ENCODE results near the gene SRGN. TPM values are rescaled to one million over a fixed set of nuclear protein-coding genes. Genes with fewer than 3 reads are reported as not detected.

Gene SRGN
- total RNA-seq, 1 experiment from 2014 or later, result not detected

DNA sequence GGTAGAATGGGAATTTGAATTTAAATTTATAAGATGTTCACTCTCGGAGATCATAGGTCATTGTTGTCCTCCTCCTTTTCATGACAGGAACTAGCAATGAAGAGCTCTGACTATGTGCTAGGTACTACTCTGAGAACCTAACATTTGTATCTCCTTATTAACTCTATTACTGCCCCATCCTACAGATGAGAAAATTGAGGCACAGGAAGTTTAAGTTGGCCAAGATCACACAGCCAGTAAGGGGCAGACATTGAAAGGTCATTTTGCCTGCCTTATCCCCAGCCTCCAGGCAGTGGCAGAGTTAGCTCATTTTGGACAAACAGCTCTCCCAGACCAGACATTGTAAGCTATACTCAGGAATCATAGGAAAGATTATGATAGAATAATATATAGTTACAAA is 6.0 kb downstream of the SRGN start:
- TF ChIP-seq, protein P1, sequence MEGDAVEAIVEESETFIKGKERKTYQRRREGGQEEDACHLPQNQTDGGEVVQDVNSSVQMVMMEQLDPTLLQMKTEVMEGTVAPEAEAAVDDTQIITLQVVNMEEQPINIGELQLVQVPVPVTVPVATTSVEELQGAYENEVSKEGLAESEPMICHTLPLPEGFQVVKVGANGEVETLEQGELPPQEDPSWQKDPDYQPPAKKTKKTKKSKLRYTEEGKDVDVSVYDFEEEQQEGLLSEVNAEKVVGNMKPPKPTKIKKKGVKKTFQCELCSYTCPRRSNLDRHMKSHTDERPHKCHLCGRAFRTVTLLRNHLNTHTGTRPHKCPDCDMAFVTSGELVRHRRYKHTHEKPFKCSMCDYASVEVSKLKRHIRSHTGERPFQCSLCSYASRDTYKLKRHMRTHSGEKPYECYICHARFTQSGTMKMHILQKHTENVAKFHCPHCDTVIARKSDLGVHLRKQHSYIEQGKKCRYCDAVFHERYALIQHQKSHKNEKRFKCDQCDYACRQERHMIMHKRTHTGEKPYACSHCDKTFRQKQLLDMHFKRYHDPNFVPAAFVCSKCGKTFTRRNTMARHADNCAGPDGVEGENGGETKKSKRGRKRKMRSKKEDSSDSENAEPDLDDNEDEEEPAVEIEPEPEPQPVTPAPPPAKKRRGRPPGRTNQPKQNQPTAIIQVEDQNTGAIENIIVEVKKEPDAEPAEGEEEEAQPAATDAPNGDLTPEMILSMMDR (IDR thresholded peaks at IDR 0.05; ENCODE audit: insufficient read depth in 1 of 2, low read depth in 1 of 2, low read length in 1 of 2, severe bottlenecking in 1 of 2, unreplicated experiment in 1 of 2), result peak in 1 of 2 experiments; percentile 54
- H3K27me3 ChIP-seq (replicated peaks; ENCODE audit: control insufficient read depth, insufficient read depth, low read length), result no peaks in the 10 kb centered on the region
- peaks cover 12% of the 10 kb centered on the region for H3K27me3 Mint-ChIP-seq (ENCODE audit: insufficient read depth, unreplicated experiment)
- H3K4me3 ChIP-seq (ENCODE audit: low read depth, low read length), result no peak overlapping the region
- no peak overlapping the region for H3K4me3 Mint-ChIP-seq (ENCODE audit: unreplicated experiment)
- H3K9me3 Mint-ChIP-seq (ENCODE audit: unreplicated experiment), result no peaks in the 10 kb centered on the region
- no peaks in the 10 kb centered on the region for H3K9me3 ChIP-seq
- peak in 1 of 2 experiments; percentile 53 for DNase-seq
- H3K4me1 ChIP-seq, result no peaks in the 10 kb centered on the region
- peaks cover 7% of the 10 kb centered on the region for H3K4me1 Mint-ChIP-seq (ENCODE audit: low read depth, unreplicated experiment)
- ChIA-PET POLR2A (interaction anchor here (0.7 kb wide), 1 partner anchor 124 kb away, joined by 3 read pairs; no protein-coding TSS in a partner anchor), CTCF (interaction anchor here (0.5 to 2.8 kb wide), 10 partner anchors 29 to 352 kb away, joined by 3 to 19 read pairs (median 4); no protein-coding TSS in a partner anchor)
- no peaks in the 10 kb centered on the region for H3K36me3 ChIP-seq (ENCODE audit: control insufficient read depth, insufficient read depth, low read length)
- intact Hi-C loops (cut with micrococcal nuclease; ENCODE audit: unreplicated experiment), result loop anchor here (1.0 to 2.0 kb wide), 10 partner anchors 29 to 298 kb away; partner anchors contain the start of genes DDX21, DDX50 and KIFBP
- no peak overlapping the region for H3K27ac Mint-ChIP-seq (ENCODE audit: unreplicated experiment)
- H3K36me3 Mint-ChIP-seq (ENCODE audit: insufficient read depth, unreplicated experiment), result no peaks in the 10 kb centered on the region
- BruUV-seq (replicated peaks), result no TSS peak

DNA sequence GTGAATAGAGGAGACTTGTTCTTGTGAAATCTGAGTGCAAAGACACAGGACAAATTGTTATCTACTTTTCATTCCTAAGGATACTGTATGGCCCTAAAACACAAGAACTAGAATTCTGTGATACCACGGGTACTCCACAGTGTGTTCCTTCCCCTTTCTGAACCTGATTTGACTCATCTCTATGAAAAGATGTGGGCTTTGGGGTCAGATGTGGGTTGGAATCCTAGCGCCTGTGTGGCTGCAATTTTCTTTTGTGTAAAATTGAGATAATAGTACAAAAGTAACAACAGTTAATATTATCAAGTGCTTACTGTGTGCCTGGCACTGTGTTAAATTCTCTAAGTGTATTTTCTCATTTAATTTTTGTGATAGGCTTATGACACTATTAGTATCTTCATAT is 8.1 kb downstream of the SRGN start:
- H3K4me1 Mint-ChIP-seq (ENCODE audit: low read depth, unreplicated experiment), result peaks cover 7% of the 10 kb centered on the region
- TF ChIP-seq, protein P1 (IDR thresholded peaks at IDR 0.05; ENCODE audit: insufficient read depth in 1 of 2, low read depth in 1 of 2, low read length in 1 of 2, severe bottlenecking in 1 of 2, unreplicated experiment in 1 of 2), result no peak
- Histone ChIP-seq H3K9me3 (no peaks in the 10 kb centered on the region), H3K4me1 (no peaks in the 10 kb centered on the region), H3K36me3 (ENCODE audit: control insufficient read depth, insufficient read depth, low read length) (no peaks in the 10 kb centered on the region), H3K27me3 (replicated peaks; ENCODE audit: control insufficient read depth, insufficient read depth, low read length) (no peaks in the 10 kb centered on the region), H3K4me3 (ENCODE audit: low read depth, low read length) (no peak overlapping the region)
- H3K4me3 Mint-ChIP-seq (ENCODE audit: unreplicated experiment), result no peak overlapping the region
- H3K9me3 Mint-ChIP-seq (ENCODE audit: unreplicated experiment), result no peaks in the 10 kb centered on the region
- POLR2A ChIA-PET, result no interaction called here
- intact Hi-C loops (cut with micrococcal nuclease; ENCODE audit: unreplicated experiment), result no loop called here
- H3K27me3 Mint-ChIP-seq (ENCODE audit: insufficient read depth, unreplicated experiment), result peaks cover 11% of the 10 kb centered on the region
- DNase-seq, result no peak
- H3K36me3 Mint-ChIP-seq (ENCODE audit: insufficient read depth, unreplicated experiment), result no peaks in the 10 kb centered on the region
- BruUV-seq (replicated peaks), result no TSS peak
- CTCF ChIA-PET, result interaction anchor here (0.6 kb wide), 2 partner anchors 53 to 294 kb away, joined by 3 to 4 read pairs; no protein-coding TSS in a partner anchor
- no peak overlapping the region for H3K27ac Mint-ChIP-seq (ENCODE audit: unreplicated experiment)

DNA sequence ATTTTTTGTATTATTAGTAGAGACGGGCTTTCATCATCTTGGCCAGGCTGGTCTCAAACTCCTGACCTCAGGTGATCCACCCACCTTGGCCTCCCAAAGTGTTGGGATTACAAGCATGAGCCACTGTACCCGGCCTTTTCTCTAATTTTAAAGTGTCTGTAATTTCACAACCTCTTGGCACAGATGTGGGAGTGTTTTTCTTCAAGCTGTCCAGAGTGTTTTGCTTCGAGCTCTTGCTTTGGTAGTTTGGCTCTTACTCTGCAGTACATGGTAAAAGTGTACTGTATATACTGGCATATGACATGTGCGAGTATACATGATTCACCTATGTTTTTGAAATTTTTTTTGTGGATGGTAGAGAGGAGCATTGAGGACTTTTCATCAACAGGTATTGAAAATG is 9.8 kb downstream of the SRGN start:
- H3K27me3 Mint-ChIP-seq (ENCODE audit: insufficient read depth, unreplicated experiment), result peaks cover 22% of the 10 kb centered on the region
- H3K4me1 Mint-ChIP-seq (ENCODE audit: low read depth, unreplicated experiment), result peaks cover 7% of the 10 kb centered on the region
- no TSS peak for BruUV-seq (replicated peaks)
- no peak overlapping the region for H3K4me3 ChIP-seq (ENCODE audit: low read depth, low read length)
- no peak overlapping the region for H3K4me3 Mint-ChIP-seq (ENCODE audit: unreplicated experiment)
- POLR2A ChIA-PET, result no interaction called here
- no peaks in the 10 kb centered on the region for H3K9me3 Mint-ChIP-seq (ENCODE audit: unreplicated experiment)
- no peaks in the 10 kb centered on the region for H3K36me3 Mint-ChIP-seq (ENCODE audit: insufficient read depth, unreplicated experiment)
- no peaks in the 10 kb centered on the region for H3K36me3 ChIP-seq (ENCODE audit: control insufficient read depth, insufficient read depth, low read length)
- intact Hi-C loops (cut with micrococcal nuclease; ENCODE audit: unreplicated experiment), result no loop called here
- peak in 1 of 2 experiments; percentile 9 for DNase-seq
- H3K27ac Mint-ChIP-seq (ENCODE audit: unreplicated experiment), result no peak overlapping the region
- CTCF ChIA-PET, result no interaction called here
- H3K4me1 ChIP-seq, result no peaks in the 10 kb centered on the region
- no peaks in the 10 kb centered on the region for H3K9me3 ChIP-seq
- H3K27me3 ChIP-seq (replicated peaks; ENCODE audit: control insufficient read depth, insufficient read depth, low read length), result no peaks in the 10 kb centered on the region
- TF ChIP-seq, protein P1 (IDR thresholded peaks at IDR 0.05; ENCODE audit: insufficient read depth in 1 of 2, low read depth in 1 of 2, low read length in 1 of 2, severe bottlenecking in 1 of 2, unreplicated experiment in 1 of 2), result no peak

Data from Caco-2 (cell line).